GM21515 (cell line): ENCODE results near the gene THSD8.

Experiments
- ATAC-seq: cut with Tn5 transposase; IDR thresholded peaks from one replicate; pipeline ENCODE4 v1.9.1; 2021; ENCODE audit not compliant: unreplicated experiment

THSD8 gene

GRCh38 chr19:12779162-12779993 is 22.5 kb upstream of the THSD8 start:
- ATAC-seq = no peak

- ATAC-seq = no peak
Measured at GRCh38 chr19:12782174-12782423, 19.8 kb upstream of the THSD8 start.

- peak; percentile 35 for ATAC-seq
Measured at GRCh38 chr19:12782424-12783290, 19.2 kb upstream of the THSD8 start.

- ATAC-seq = no peak
Measured at GRCh38 chr19:12783291-12783848, 18.5 kb upstream of the THSD8 start.

GRCh38 chr19:12783849-12784393 is 17.9 kb upstream of the THSD8 start:
- ATAC-seq = no peak

- no peak for ATAC-seq
Measured at GRCh38 chr19:12784394-12784870, 17.4 kb upstream of the THSD8 start.

GRCh38 chr19:12784871-12785430 is 16.9 kb upstream of the THSD8 start:
- ATAC-seq = no peak

GRCh38 chr19:12785431-12786031 is 16.3 kb upstream of the THSD8 start:
- no peak for ATAC-seq

- no peak for ATAC-seq
Measured at GRCh38 chr19:12786141-12786870, 15.6 kb upstream of the THSD8 start.

GRCh38 chr19:12786952-12787351 is 14.9 kb upstream of the THSD8 start:
- ATAC-seq = no peak

- ATAC-seq = no peak
Measured at GRCh38 chr19:12787458-12787857, 14.4 kb upstream of the THSD8 start.

GRCh38 chr19:12788042-12788681 is 13.7 kb upstream of the THSD8 start:
- ATAC-seq = no peak

GRCh38 chr19:12788682-12789097 is 13.2 kb upstream of the THSD8 start:
- ATAC-seq = no peak

- no peak for ATAC-seq
Measured at GRCh38 chr19:12789098-12789903, 12.6 kb upstream of the THSD8 start.

GRCh38 chr19:12789904-12790619 is 11.8 kb upstream of the THSD8 start:
- peak; percentile 41 for ATAC-seq

GRCh38 chr19:12790628-12791344 is 11.1 kb upstream of the THSD8 start:
- ATAC-seq = no peak

GRCh38 chr19:12791345-12792050 is 10.4 kb upstream of the THSD8 start, which contains the start of gene JUNB:
JUNB (plus strand) TSS chr19:12791486; CDS start chr19:12791772, 286 bp downstream.
- peak; percentile 34 for ATAC-seq
